Measurements from ENCODE around the gene TIGD7.

- no peak for TF ChIP-seq CTCF (IDR thresholded peaks at IDR 0.05)
- TF ChIP-seq POLR2A (IDR thresholded peaks at IDR 0.05) = no peak
- TF ChIP-seq EP300 (IDR thresholded peaks at IDR 0.05) = no peak
These were observed 56.2 kb downstream of the TIGD7 start for GRCh38 chr16:3249020-3249419.

All from tibial nerve (tissue), 4 donors.